Stimulated activated CD4-positive, alpha-beta T cell treated with anti-CD3 and anti-CD28 coated beads, Interleukin-12 subunit alpha, Interleukin-12 subunit beta, amount 100 ng/mL, for 4 hours (primary cell): ENCODE data around the gene ANKLE2.
"Not testable (repeated sequence)": the region's sequence is repeated elsewhere in the genome, so short reads cannot be mapped to it uniquely, and the experiment has no call there.

Experiments used
- DNase-seq: peaks from one replicate; pipeline ENCODE4 v3.0.0-alpha.2; 2020

The ANKLE2 gene

DNA sequence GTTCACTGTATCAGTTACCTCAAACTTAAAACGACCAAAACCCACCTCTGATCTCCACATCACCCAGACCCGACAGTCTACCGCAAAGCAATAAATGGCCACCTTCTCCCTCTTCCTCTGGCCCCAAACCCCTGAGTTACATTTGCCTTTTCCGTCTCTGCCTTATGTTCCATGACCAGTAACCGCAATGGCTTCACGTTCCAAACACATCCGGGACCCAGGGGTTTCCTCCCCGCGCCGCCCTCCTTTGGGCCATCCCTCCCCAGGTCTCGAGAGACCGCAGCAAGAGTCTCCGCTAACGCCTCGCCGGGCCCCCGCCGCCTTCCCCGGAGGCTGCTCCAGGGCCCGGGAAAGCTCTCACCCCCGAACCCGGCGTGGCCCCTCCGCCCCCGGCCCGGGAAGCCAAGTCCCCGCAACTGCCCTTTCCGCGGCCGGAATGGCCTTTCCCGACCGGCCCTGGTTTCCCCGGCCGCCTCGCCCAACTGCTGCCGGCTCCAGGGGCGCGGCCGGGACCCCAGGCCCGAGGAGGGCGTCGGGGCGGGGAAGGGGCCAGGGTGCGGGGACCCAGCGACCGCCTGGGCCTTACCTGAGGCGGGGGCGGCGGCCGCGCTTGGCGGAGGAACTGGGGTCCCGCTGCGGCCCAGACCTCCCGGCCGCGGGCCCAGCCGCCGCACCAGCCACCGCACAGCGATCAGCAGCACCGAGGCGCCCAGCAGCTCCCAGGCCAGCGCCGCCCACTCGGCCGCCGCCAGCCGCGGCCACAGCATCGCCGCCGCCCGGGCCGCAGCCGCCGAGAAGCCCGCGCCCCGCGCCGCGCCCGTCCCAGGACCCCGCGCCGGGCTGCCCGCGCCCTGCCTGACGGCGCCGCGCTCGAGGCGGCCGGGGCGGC is at the start of gene ANKLE2:
TSS of gene ANKLE2 (minus strand) at position 801 of the 889 bp plus-strand sequence. CDS start at position 767, 34 bp downstream.
- peak; percentile 57 for DNase-seq

GRCh38 chr12:132809391-132809790 is 47.8 kb upstream of the ANKLE2 start:
- DNase-seq, result peak; percentile 22

- no peak for DNase-seq
Observed at GRCh38 chr12:132807295-132808092, 45.9 kb upstream of the ANKLE2 start.

GRCh38 chr12:132806857-132807256 is 45.2 kb upstream of the ANKLE2 start:
- DNase-seq, result peak; percentile 25

- DNase-seq, result no peak
Observed at GRCh38 chr12:132804426-132804861, 42.8 kb upstream of the ANKLE2 start.

GRCh38 chr12:132803888-132804287 is 42.3 kb upstream of the ANKLE2 start:
- no peak for DNase-seq

DNA sequence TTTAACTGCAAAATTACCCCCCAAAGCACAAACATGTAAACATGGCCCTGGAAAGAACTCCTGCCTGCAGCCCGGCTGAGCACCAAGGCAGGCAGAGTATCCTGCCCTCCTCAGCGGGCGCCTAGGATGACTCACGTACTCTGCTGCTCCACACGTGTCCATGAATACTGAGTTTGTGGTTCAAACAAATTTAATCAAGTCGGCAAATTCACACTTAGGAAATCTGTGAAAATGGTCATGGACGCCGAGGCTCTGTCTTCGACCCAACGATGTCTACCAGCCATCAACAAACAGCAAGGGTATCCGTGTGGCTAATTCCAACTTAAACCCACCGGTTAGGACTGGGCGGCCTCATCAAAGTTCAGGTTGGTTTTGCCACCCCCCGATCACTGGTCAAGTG is 41.5 kb upstream of the ANKLE2 start:
- DNase-seq, result no peak

GRCh38 chr12:132801741-132802140 is 40.1 kb upstream of the ANKLE2 start:
- DNase-seq, result no peak

DNA sequence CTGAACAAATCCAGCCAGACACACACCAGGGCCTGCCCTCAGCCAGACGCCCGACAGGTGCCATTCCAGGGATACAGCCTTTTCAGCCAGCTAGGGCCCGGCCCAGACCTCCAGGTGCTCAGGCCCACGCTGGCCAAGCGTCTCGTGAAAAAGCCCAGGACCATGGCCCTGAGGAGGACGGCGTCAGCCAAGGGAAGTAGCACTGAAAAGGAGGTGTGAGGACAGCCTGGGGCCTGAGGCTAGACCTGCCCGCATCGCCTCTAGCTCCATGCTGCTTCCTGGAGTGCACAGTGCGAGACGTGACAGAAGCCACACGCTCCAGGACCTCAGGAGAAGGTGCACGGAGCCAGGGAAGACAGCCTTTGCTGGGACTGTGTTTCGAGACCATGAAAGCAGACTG is 37.2 kb upstream of the ANKLE2 start:
- DNase-seq, result no peak

- no peak for DNase-seq
Observed at GRCh38 chr12:132797820-132798570, 36.4 kb upstream of the ANKLE2 start.

DNA sequence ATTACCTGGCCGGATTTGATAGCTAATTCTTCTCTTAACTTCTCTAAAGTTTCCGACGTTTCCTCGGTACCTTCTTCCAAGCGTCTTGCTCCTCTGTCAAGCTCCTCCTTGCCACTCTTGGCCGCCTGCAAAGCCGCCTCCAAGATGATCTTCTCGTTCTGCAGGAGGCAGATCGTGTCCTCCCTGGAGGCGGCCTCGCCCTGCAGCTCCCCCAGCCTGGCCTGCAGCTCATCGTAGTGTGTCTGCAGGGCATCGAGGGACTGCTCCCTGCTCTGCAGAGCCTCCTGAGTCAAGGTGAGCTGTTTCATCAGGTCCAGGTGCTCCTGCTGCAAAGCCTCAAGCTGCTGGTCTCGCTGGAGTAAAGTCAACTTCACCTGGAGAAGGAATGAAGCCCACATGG is 34.2 kb upstream of the ANKLE2 start:
- DNase-seq, result no peak

DNA sequence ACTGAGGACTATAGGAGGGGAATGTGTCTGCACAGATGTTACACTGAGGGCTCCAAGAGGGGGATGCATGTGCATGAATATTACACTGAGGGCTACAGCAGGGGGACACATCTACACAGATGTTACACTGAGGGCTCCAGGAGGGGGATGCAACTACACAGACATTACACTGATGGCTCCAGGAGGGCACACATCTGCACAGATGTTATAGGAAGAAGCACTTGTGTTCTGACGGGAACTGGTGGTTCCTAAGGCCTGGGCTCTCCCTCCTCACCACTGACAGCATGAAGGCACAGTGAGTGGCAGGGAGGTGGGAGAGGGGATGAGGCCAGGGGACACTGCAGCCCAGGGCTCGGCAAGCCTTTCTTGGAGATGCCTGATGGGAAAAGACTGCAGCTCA is 30.3 kb upstream of the ANKLE2 start:
- not testable (repeated sequence) for DNase-seq

GRCh38 chr12:132789099-132789471 is 27.5 kb upstream of the ANKLE2 start:
- DNase-seq, result no peak

DNA sequence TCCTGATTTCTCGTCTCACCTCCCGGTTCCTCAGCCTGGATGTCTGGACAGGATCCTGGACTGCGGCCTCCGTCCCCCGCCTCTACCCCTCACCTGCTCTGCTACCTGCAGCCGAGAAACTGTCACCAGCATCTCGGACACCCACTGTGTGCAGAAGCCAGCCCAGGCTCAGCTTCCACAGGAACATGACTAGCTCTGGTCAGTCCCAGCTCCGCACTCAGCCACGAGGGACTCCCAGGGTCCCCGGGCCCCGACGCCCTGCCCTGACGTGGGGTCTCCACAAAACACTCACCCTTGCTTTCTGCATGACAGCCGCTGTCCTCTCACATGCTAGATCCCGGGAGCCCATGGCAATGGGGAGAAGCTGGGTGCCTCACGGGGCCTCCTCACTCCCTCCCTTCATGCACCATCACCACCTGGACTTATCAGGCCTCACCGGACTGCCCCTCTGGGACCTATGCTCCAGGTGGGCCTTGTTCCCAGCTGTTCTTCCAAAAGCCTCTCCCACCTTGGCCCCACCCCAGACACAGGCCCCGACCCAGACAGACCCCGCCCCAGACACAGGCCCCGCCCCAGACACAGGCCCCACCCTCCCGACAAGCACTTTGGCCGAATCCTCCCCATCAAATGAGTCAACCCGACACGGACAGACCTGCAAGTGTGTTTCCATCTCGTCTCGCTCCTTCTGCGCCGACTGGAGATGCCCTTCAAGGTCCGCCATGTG is 26.9 kb upstream of the ANKLE2 start:
- no peak for DNase-seq

DNA sequence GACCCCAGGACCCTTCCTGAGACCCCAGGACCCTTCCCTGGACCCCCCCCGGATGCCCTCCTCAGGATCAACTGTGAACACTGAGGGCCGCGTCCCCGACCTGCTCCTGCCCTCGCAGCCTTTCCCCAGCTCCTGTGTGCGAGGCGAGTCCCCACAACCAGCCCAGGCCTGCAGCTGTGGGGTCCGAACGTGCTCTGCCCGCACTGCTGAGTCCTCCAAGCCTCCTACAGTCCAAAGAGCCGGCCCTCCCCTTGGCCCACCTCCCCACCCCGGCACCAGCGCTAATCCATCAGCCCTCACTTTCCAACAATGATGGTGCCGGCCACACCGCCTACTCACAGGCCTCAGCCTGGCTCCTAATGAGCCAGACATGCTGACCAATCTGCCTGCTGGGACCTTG is 26.2 kb upstream of the ANKLE2 start:
- no peak for DNase-seq

DNA sequence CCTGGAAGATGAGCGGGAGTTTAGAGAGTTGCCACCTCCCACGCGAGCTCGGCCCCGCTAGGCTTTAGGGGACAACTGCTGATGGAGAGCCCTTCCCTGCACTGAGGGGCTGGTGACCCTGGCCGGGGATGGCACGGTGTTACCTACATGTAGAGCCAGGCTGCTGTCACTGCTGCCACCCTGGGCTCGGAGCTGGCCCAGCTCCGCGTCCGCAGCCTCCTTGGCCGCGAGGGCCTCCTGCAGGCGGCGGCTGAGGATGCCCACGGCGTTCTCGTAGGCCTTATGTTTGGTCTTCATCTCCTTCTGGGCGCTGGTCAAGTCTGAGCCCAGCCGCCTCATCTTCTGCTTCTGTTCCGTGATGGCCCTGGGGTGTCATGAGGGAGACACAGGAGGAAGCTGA is 24.6 kb upstream of the ANKLE2 start:
- no peak for DNase-seq

- no peak for DNase-seq
Observed at GRCh38 chr12:132784580-132784979, 22.9 kb upstream of the ANKLE2 start.

- no peak for DNase-seq
Observed at GRCh38 chr12:132783917-132784531, 22.4 kb upstream of the ANKLE2 start.

GRCh38 chr12:132781938-132782337 is 20.3 kb upstream of the ANKLE2 start:
- DNase-seq, result no peak

GRCh38 chr12:132779781-132780353 is 18.2 kb upstream of the ANKLE2 start:
- DNase-seq, result no peak

- no peak for DNase-seq
Observed at GRCh38 chr12:132777614-132778013, 16.0 kb upstream of the ANKLE2 start.
